Chondrocyte (in vitro differentiated cells): ENCODE measurements around the gene ABL2. TPM values are rescaled to one million over a fixed set of nuclear protein-coding genes. Genes with fewer than 3 reads are reported as not detected.

Experiments used
- DNase-seq: peaks from one replicate; pipeline ENCODE4 v3.0.0; 2021; ENCODE audit warnings: mixed read lengths, low spot score
- H3K27ac Mint-ChIP-seq: one replicate; pipeline ENCODE4 v1.8.0; 2021; ENCODE audit warnings: mild to moderate bottlenecking, moderate library complexity, mixed read lengths; ENCODE audit not compliant: unreplicated experiment
- H3K27me3 Mint-ChIP-seq: 2 replicates; pipeline ENCODE4 v1.8.0; 2021; ENCODE audit warnings: low read depth, mixed read lengths
- H3K36me3 Mint-ChIP-seq: 2 replicates; pipeline ENCODE4 v1.8.0; 2021; ENCODE audit warnings: low read depth, mixed read lengths
- H3K4me1 Mint-ChIP-seq: 2 replicates; pipeline ENCODE4 v1.8.0; 2021; ENCODE audit warnings: low read depth, mild to moderate bottlenecking, mixed read lengths
- H3K4me3 Mint-ChIP-seq: one replicate; pipeline ENCODE4 v1.8.0; 2021; ENCODE audit warnings: mild to moderate bottlenecking, moderate library complexity, mixed read lengths; ENCODE audit not compliant: unreplicated experiment
- H3K9me3 Mint-ChIP-seq: 2 replicates; pipeline ENCODE4 v1.8.0; 2021; ENCODE audit warnings: low read depth, mixed read lengths
- CTCF ChIP-seq: fragments of 200-600 bp; sonication (generic); IDR thresholded peaks from 2 replicates; pipeline ENCODE4 v1.5.0; 2021; ENCODE audit warnings: antibody characterized with exemption, mild to moderate bottlenecking, moderate library complexity
- total RNA-seq: library from RNA; stranded (reverse); gene quantifications from 3 replicates; pipeline ENCODE4 v1.2.1, GENCODE V29; 2021

Gene ABL2
- total RNA-seq, 1 donor from 2014 or later = 23.1 TPM

DNA sequence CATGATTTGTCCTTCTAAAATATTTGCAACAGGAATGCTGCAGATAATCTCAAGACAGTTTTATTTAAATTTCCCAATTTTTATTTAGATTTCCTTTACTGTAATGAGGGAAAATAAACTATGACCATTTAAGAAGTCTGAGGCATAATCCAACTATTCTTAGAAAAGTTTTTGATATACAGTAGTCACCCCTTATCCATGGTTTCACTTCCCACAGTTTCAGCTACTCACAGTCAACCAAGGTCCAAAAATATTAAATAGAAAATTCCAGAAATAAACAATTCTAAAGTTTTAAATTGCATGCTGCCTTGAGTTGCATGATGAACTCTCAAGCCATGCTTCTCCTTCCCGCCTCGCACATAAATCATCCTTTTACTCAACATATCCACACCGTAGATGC, 114.3 kb downstream of the ABL2 start:
- DNase-seq = no peak
- Mint-ChIP-seq H3K27ac (no peak overlapping the region), H3K27me3 (no peaks in the 10 kb centered on the region), H3K9me3 (no peaks in the 10 kb centered on the region), H3K4me1 (no peaks in the 10 kb centered on the region), H3K4me3 (no peak overlapping the region), H3K36me3 (peaks cover 18% of the 10 kb centered on the region)
- TF ChIP-seq CTCF = no peak

GRCh38 chr1:179108644-179109043, 120.8 kb downstream of the ABL2 start:
- no peak overlapping the region for H3K27ac Mint-ChIP-seq
- H3K36me3 Mint-ChIP-seq = peaks cover 29% of the 10 kb centered on the region
- no peak for TF ChIP-seq CTCF
- H3K4me3 Mint-ChIP-seq = no peak overlapping the region
- H3K9me3 Mint-ChIP-seq = no peaks in the 10 kb centered on the region
- peaks cover 13% of the 10 kb centered on the region for H3K4me1 Mint-ChIP-seq
- DNase-seq = no peak
- no peaks in the 10 kb centered on the region for H3K27me3 Mint-ChIP-seq

GRCh38 chr1:179107706-179108629, 121.5 kb downstream of the ABL2 start:
- Mint-ChIP-seq H3K27me3 (no peaks in the 10 kb centered on the region), H3K27ac (no peak overlapping the region), H3K36me3 (peaks cover 26% of the 10 kb centered on the region), H3K4me3 (no peak overlapping the region), H3K9me3 (no peaks in the 10 kb centered on the region), H3K4me1 (peaks cover 13% of the 10 kb centered on the region)
- no peak for DNase-seq
- TF ChIP-seq CTCF = no peak

DNA sequence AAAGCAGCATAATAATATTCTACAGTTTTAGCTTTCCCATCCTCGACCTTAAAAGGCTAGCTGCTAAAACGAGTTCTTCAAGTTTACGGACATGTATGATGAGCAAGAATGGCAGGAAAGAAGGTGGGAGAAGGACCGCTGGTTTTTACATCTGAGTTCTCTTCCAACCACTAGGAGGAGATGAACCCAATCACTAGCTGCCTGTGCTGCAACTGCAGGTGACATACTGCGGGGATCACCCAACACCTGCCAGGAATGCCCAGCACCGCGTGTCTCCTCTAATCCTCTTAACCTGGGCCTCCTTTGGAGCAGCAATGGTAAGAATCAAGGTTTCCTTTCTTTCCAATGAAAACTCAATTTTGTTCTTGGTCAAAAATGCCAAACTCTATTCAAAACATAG, 124.1 kb downstream of the ABL2 start:
- peaks cover 13% of the 10 kb centered on the region for H3K4me1 Mint-ChIP-seq
- H3K36me3 Mint-ChIP-seq = peaks cover 29% of the 10 kb centered on the region
- H3K27me3 Mint-ChIP-seq = no peaks in the 10 kb centered on the region
- DNase-seq = no peak
- no peak overlapping the region for H3K27ac Mint-ChIP-seq
- TF ChIP-seq CTCF = peak; percentile 70
- H3K4me3 Mint-ChIP-seq = no peak overlapping the region
- H3K9me3 Mint-ChIP-seq = no peaks in the 10 kb centered on the region

DNA sequence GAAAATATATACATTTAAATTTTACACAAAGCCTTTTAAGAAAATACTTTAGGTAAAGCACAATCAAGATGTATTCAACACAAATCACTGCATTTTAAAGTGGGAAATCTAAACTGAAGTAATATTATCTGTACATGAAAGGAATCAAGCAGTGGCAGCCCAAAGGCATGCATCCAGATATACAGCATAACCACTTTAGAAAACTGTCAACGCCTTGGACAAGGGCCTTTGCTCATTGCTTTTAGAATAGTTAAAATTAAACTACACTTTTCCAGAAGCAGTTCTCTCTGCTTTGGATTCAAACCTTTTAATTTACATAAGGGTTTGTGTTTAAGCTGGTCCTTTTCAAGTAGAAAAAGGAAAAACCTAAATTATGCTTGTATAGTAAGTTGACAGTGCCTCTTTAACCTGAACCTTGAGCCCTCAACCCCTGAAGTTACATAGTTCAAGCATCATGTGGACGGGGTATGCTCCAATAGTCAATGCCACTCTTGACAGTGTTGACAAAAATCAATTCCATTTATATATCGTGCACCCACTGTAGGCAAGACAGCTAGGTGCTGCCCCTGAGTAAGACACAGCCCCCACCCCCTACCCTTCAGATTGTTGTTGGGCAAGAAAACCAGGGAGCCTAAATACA, 124.7 kb downstream of the ABL2 start:
- DNase-seq = no peak
- no peaks in the 10 kb centered on the region for H3K9me3 Mint-ChIP-seq
- peaks cover 24% of the 10 kb centered on the region for H3K36me3 Mint-ChIP-seq
- peaks cover 13% of the 10 kb centered on the region for H3K4me1 Mint-ChIP-seq
- H3K27me3 Mint-ChIP-seq = no peaks in the 10 kb centered on the region
- no peak overlapping the region for H3K4me3 Mint-ChIP-seq
- TF ChIP-seq CTCF = no peak
- H3K27ac Mint-ChIP-seq = no peak overlapping the region
